HG02840 (cell line): ENCODE data around the gene ARL5C.
"Not testable (repeated sequence)": the region's sequence is repeated elsewhere in the genome, so short reads cannot be mapped to it uniquely, and the experiment has no call there.

Experiments used
- ATAC-seq: cut with Tn5 transposase; IDR thresholded peaks from one replicate; pipeline ENCODE4 v1.9.1; 2021; ENCODE audit warnings: mild to moderate bottlenecking, moderate library complexity, moderate number of reproducible peaks; ENCODE audit not compliant: unreplicated experiment, low FRiP score

The ARL5C gene

DNA sequence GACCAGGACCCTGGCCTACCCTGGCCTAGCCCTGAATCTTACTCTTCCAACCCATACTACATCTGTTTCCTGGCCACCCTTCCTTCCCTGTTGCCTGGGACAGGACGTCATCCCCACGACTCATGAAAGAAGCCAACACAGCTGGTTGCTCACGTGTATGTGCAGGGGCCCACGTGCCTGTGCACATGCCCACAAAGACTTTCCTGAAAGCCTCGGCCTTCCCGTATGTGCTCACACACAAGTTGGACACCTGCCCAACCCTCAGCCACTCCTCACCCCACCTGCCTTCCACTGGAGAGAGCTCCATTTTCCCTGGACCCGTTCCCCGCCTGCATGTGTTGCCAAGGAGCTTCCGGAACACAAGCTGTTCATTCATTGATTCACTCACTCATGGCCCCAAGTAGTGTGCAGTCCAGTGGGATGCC is 21.5 kb downstream of the ARL5C start:
- ATAC-seq, result no peak

DNA sequence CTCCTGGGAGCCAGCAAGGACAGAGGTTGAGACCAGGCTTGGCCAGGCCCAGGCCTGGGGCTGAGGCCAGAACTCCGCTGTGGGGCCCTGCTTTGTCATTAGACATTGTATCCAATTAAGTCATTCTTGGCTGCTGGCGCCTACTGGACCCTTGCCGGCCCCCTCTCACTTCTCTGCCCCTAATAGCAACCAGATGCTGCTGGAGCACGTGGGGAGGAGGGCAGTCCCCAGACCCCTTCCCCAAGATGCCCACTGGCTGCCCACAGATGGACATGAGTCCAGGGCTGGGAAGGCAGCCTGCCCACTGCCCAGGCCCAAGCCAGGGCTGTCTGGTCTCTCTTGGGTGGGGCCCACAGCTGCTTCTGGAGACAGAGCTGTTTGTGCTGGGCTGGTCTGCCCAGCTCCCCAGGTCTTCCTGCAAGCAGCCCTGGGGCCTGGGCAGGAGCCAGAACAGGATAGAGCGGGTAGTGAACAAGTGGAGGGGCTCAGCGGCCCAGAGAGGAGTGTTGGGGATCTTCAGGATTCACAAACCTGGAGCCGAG is 22.3 kb downstream of the ARL5C start:
- ATAC-seq, result no peak

DNA sequence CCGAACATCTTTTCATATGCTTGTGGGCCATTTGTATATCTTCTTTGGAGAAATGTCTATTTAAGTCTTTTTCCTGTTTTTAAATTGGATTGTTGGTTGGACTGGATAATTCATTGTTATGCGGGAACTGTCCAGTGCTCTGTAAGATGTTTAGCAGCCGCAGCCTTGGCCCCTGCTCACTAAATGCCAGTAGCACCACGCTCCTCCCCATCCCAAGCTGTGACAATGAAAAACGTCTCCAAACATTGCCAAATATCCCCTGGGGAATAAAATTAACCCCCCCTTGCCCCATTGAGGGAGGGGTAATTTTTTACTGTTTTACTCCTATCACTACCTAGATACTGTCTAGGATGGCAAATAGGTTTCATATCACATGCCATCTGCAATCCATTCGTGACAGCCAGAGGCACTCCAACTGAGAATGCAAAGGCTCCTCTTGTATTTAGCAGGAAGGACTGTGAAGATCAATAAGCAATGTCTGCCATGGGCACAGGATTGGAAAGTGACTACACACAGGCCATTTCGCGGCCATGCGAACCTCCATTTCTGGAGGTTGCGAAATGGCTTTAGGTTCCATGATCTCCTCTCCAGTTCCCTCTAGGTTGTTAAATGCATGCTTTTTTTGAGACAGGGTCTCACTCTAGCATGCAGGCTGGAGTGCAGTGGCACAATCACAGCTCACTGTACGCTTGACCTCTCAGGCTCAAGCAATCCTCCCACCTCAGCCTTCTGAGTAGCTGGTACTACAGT is 23.9 kb downstream of the ARL5C start:
- no peak for ATAC-seq

DNA sequence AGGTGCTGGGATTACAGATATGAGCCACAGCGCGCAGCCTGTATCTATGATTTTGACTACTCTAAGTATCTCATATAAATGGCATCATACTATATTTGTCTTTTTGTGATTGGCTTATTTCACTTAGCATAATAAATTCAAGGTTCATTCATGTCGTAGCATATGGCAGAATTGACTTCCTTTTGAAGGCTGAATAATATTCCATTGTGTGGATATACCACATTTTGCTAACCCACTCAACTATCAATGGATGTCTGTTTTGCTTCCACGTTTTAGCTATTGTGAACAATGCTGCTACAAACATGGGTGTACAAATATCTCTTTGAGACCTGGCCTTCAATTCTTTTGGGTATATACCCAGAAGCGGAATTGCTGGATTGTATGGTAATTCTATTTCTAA is 24.7 kb downstream of the ARL5C start:
- no peak for ATAC-seq

DNA sequence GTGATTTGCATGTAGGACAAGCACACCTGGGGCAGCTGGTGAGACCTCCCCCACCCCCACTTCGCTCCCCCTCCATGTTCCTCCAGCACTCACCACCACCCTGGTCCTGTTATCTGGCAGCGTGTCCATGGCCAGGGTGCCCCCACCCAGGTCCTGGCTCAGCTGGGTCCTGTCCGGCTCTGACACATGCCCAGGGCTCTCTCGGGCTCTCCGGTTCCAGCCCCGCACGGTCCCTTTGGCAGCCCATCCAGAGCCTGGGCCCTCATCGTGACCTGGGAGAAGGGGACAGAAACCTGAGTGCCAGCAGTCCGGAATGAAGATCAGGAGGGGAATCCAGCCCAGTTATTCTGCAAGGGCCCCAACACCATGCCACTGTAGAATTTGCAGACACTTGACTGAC is 26.4 kb downstream of the ARL5C start:
- ATAC-seq, result no peak

DNA sequence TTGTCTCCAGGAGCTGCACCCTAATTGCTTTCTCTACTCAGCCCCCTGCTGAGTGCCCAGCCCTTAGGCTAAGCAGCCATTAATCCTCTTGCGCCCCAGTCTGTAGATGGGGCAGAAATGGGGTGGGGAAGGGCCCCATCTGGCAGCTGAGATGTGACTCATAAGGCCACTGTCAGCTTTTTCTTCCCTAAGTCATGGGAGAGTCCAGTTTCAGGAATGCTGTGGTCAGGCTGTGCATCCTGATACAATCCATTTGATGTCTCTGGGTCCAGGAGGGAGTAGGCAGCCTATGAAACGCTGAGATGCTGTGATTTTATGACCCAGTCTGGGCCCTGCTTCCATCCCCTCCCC is 26.8 kb downstream of the ARL5C start:
- no peak for ATAC-seq

DNA sequence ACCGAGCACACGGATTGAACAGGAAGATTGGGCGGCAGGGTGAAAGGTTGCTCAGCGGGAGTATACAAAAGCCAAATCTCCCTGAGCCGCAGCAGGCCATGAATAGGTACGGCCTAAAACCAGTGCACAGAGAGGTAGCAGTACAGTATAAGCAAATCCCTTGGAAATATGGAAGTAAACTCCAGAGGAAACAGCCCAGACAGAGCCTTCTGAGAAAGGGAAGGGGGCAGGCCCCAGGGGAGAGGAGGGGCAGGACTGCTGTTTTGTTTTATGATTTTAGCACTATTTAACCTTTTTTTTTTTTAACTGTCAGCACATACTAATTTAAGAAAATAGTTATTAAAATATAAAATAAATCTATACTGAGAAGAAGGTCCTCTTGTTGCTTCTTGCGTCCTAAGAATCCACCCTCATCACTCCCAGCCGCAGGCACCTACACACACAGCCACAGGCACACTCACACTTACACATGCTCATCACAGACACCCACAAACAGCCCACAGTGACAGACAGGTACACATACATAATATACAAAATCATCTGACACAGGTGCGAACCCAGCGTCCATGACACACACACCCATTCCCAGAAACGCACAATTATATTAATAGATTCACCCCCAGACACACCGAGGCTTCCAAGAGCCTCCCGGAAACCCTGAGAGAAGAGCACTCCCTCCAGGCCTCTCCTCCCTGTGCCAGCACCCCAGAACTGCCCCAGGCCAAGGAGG is 27.4 kb downstream of the ARL5C start:
- no peak for ATAC-seq

DNA sequence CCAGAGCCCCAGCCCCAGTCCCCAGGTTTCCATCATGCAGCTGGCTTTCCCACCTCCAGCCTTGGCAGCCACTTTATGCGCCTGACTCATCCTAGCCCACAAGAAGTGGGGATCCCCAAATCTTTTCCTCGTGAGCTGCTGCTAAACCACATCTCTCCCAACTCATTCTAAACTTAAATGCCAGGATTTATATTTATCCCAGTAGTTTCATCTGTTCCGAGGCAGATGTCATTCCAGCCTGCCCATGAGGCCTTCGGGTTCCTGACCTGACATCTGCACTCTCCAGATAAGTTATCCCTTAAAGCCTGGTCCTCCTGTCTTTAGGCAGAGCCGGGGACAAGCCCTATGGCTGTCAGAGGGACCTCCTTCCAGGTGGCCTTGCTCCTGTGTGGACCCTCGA is 31.1 kb downstream of the ARL5C start:
- ATAC-seq, result no peak

DNA sequence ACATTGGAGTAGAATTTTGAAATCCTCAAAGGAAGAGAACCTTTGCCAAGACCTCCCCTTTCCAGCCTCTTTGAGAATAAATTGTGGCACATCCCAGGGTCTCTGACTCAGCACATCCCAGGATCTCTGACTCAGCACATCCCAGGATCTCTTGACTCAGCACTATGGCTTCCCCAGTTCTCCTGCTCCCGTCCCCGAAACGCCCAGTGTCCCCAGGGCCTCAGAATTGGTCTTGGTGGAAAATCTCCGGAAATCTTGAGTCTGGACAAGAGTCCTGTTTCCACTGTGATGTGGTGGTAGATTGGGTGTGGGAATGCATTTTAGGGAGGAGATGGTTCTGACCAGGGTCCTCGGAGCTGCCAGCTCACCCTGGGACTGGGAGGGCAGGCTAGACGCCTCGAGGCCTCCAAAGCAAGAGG is 33.8 kb downstream of the ARL5C start:
- ATAC-seq, result no peak

DNA sequence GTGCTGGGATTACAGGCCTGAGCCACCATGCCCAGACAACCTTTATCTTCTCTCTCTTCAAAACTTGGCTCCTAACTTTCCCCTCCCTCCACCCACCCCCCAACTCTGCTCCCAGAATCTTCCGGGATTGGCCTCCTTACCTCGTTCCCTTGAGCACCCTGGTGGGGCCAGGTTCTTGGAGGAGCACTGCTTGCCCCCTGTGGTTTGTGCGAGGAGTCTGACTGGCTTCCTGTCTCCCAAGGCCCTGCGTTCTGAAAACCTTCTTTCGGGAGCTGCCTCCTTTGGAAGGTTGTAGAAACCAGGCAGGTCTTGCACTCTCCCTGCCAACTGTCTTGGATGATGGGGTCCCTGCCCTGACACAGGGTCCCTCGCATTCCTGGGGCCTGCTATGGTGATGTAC is 34.3 kb downstream of the ARL5C start:
- ATAC-seq, result no peak

DNA sequence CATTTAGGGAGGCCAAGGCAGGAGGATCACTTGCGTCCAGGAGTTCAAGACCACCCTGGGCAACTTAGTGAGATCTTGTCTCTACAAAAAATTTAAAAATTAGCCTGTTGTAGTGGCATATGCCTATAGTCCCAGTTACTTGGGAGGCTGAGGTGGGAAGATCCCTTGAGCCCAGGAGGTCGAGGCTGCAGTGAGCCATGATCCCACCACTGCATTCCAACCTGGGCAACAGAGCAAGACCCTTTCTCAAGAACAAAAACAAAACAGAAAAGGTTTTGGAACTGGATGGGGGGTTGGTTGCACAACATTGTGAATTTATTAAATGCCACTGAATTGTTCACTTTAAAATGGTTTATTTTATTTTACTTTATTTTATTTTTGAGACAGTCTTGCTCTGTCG is 35.8 kb downstream of the ARL5C start:
- no peak for ATAC-seq

DNA sequence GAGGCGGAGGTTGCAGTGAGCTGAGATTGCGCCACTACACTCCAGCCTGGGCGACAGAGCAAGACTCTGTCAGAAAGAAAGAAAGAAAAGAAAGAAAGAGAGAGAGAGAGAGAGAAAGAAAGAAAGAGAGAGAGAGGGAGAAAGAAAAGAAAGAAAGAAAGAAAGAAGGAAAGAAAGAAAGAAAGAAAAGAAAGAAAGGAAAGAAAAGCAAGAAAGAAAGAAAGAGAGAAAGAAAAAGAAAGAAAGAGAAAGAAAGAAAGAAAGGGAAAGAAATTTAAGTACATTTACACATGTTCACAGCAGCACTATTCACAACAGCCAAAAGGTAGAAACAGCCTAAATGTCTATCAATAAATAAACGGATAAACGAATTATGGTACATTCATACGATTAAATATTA is 36.4 kb downstream of the ARL5C start:
- ATAC-seq, result not testable (repeated sequence)

DNA sequence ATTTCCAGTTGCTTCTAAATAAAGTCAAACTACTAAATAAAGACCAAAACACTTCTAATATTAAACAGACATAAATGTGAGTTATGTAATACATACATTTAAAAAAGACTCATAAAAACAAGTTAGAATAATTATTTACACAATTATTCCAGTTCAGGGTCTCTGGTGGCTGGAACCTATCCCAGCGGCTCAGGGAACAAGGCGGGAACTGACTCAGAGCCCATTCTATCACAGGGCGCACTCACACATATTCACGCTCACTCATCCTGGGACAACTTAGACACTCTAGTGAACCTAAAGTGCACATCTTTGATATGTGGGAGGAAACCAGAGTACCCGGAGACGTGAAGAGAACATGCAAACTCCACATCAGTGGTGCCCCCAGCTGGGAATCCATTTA is 39.5 kb downstream of the ARL5C start:
- ATAC-seq, result no peak

DNA sequence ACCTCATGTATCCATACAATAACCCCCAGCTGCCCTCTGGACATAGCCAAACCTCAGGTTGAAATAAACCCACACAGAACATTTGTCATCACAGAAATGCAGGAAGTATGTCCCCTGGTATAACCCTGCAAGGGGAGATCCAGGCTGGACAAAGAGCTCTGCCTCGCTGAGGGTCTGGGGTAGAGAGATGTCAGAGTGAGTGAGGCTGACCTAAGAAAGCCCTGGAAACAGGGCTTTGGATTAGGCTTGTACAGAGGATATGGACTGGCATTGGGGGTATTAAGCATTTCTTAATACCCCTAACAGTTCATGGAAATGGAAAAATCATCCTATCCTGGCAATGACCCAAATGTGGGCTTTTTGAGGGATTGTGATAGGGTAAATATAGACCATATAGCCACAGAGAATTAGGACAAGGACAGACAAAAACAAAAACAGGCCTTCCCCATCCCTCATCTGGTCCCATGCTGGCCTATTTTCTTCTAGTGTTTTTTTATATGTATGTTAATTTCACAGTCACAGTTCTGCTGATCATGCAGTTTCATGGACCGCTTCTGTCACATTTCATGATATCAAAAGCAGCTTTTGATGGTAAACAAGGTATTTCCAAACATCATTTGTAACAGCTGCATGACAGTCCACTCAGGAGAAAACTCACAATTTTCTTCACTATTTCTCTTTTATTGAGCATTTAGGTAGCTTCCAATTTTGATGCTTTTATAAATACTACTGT is 40.7 kb downstream of the ARL5C start:
- ATAC-seq, result no peak

DNA sequence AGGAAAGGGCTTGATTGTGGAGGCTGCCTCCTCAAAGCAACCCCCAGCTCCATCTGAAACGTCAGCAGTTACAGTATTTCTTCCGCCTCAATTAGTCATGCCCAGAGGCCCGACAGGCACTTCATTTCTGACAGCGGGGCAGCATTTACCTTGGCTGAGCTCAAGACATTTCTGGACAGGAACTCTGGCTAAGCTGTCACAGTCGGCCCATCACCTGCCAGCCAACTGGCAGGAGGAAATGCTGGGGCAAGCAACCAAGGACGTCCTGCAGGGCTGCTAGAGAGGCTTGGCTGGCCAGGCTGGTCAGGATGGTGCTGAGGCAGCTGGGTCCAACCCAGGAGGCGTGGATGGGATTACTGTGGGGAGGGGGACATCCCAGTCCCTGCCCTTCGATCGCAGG is 42.3 kb downstream of the ARL5C start:
- no peak for ATAC-seq

DNA sequence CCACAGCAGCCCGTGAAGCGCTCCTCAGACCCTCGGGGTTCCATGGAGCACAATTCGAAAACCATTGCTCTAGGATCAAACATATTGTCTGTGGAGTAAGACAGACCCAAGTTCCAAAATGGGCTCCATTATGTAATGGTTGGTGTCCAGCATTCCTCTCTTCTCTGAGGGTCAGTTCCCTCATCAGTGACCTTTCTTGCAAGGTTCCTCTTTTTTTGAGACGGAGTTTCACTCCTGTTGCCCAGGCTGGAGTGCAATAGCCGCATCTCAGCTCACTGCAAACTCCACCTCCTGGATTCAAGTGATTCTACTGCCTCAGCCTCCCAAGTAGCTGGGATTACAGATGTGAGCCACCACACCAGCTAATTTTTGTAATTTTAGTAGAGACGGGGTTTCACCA is 43.0 kb downstream of the ARL5C start:
- no peak for ATAC-seq

DNA sequence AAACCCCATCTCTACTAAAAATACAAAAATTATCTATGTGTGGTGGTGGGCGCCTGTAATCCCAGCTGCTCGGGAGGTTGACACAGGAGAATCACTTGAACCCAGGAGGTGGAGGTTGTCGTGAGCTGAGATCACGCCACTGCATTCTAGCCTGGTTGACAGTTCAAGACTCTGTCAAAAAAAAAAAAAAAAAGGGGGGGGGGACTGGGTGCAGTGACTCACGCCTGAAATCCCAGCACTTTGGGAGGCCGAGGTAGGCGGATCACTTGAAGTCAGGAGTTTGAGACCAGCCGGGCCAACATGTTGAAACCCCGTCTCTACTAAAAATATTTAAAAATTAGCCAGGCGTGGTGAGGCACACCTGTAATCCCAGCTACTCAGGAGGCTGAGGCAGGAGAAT is 44.0 kb downstream of the ARL5C start:
- ATAC-seq, result not testable (repeated sequence)

DNA sequence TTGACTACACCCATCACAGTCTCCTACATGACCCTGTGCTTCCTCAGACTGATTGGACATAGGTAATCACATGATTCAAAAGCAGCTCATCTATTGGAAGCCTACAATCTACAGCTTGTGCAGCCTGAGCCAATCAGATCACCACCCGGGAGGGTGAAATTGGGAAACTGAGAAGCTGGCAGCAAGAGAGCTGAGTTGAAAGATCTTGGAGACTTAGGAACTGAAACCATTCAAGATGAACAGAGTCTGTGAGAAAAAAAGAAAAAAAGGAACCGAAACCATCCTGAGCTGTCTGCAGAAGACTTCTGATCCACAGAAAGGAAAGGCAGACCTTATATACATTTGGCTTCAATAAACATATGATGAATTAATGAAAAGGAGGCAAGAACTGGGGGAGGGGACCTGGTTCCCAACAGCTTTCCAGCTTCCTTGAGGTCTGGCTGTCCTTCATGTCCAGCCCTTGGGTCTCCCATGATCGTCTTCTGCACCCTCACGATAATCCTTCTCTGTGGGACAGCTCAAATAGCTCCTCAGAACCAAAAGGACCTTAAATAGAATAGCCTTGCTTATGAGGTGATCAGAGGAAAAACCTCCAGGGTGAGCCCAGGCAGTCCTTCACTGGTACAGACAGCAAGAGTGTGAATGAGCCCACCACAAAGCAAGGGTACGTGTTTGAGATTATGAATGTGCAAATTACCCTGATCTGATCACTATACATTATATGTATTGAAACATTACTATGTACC is 47.1 kb downstream of the ARL5C start:
- no peak for ATAC-seq

DNA sequence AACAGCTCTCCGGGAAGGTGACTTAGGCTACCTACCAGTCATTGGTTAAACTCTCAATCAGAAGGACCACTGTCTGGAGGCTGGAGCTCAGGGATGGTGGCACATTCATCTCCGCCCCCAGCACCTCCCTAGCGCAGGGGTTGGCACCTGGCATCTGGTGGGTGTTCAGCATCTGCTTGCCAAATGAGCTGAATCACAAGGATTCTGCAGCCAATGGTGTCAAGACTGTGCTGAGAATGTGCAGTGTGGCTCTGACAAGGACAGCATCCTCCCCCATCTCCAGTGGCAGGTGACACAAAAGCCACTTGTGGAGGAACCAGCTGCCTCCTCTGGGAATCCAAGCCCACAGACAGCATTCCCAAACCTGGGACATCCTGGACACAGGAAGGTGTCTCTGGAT is 49.7 kb downstream of the ARL5C start:
- no peak for ATAC-seq

DNA sequence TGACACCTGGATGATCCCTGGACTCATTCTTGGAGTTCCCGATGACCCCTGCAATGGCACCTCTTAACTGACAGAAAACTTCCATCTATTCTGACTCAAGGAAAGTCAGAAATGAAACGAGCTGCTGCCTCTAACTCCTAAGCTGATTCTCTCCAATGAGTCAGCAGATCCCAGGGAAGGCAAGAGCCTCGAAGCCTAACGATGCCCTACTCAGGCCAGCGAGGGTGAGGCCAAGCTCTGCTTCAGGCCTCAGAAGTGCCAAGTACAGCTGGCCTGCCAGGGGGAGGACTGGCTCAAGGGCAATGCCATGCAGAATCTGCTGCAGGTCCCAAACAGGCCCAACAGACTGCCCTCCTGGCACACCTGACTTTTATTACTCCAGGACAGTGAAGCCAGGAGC is 50.8 kb downstream of the ARL5C start:
- ATAC-seq, result no peak

DNA sequence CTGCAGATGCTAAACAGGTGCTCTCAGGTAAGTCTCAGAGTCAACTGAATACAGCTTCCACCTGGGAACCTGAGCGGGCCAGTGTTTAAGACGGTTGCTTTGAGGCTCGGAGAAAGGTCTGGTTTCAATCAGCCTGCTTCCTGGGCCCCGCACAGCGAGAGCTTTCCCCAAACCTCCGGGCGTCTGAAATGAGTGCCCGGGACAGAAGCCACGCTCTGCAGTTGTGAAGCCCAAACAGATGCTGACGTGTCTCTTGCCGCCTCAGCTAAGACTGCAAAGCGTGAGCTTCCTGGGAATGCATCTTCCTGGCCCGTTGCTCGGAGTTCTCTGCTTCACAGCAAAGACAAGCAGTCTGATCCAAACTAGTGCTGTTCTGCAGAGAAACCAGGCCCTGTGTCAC is 51.2 kb downstream of the ARL5C start:
- ATAC-seq, result no peak
